GM12878 (cell line): ENCODE measurements around the gene CWC27.

Experiments
- BRCA1 ChIP-seq: IDR thresholded peaks from 2 replicates; pipeline ENCODE4 v1.6.1; 2011; ENCODE audit warnings: low read depth, low read length, improper control_type of control experiment
- CEBPZ ChIP-seq: fragments of 150-350 bp; IDR thresholded peaks from 2 replicates; pipeline ENCODE4 v1.6.1; 2016; ENCODE audit warnings: low read depth, low read length
- CTCF ChIP-seq, 3 experiments: IDR thresholded peaks in 2 of 3; conservative IDR thresholded peaks in 1 of 3; 2 replicates each; pipeline ENCODE4 v1.5.1; 2011; ENCODE audit warnings: low read depth in 3 of 3, low read length in 3 of 3, mild to moderate bottlenecking in 3 of 3, control low read depth in 2 of 3, moderate library complexity in 2 of 3, inconsistent platforms in 1 of 3, mixed read lengths in 1 of 3; ENCODE audit not compliant: control insufficient read depth in 2 of 3, insufficient read depth in 1 of 3; ENCODE audit errors: extremely low read depth in 1 of 3
- EP300 ChIP-seq, 2 experiments: fragments of 150-350 bp in 1 of 2; IDR thresholded peaks; 2 replicates each; pipeline ENCODE4 v1.6.1; 2011 to 2012; ENCODE audit warnings: low read depth in 2 of 2, low read length in 2 of 2, borderline replicate concordance in 1 of 2, improper control_type of control experiment in 1 of 2, inconsistent platforms in 1 of 2; ENCODE audit not compliant: control insufficient read depth in 1 of 2
- EZH2 ChIP-seq: IDR thresholded peaks from 2 replicates; pipeline ENCODE4 v1.6.1; 2012; ENCODE audit warnings: low read depth, mild to moderate bottlenecking, control low read depth, inconsistent platforms, low read length, borderline replicate concordance; ENCODE audit not compliant: control insufficient read depth
- KLF5 ChIP-seq: fragments of 450-650 bp; IDR thresholded peaks from 2 replicates; pipeline ENCODE4 v1.6.1; 2014; ENCODE audit warnings: mild to moderate bottlenecking; ENCODE audit not compliant: partially characterized antibody
- MXI1 ChIP-seq: fragments of 150-350 bp; IDR thresholded peaks from 2 replicates; pipeline ENCODE4 v1.6.1; 2011; ENCODE audit warnings: low read depth, mild to moderate bottlenecking, inconsistent platforms, low read length, improper control_type of control experiment
- PKNOX1 ChIP-seq: fragments of 450-650 bp; IDR thresholded peaks from 2 replicates; pipeline ENCODE4 v1.6.1; 2016; ENCODE audit warnings: mild to moderate bottlenecking
- POLR2A ChIP-seq: IDR thresholded peaks from 2 replicates; pipeline ENCODE4 v1.6.1; 2011; ENCODE audit warnings: low read depth, mild to moderate bottlenecking, low read length
- POLR2AphosphoS5 ChIP-seq: IDR thresholded peaks from 2 replicates; pipeline ENCODE4 v1.6.1; 2011; ENCODE audit warnings: mild to moderate bottlenecking, low read length, inconsistent platforms
- RCOR1 ChIP-seq: conservative IDR thresholded peaks from 2 replicates; pipeline ENCODE4 v1.6.1; 2012; ENCODE audit warnings: low read depth, low read length, improper control_type of control experiment
- REST ChIP-seq: IDR thresholded peaks from 2 replicates; pipeline ENCODE4 v1.6.1; 2012; ENCODE audit warnings: mild to moderate bottlenecking, low read depth, low read length
- SPI1 ChIP-seq: IDR thresholded peaks from 2 replicates; pipeline ENCODE4 v1.6.1; 2011; ENCODE audit warnings: low read depth, mild to moderate bottlenecking, low read length, moderate library complexity, borderline replicate concordance; ENCODE audit not compliant: insufficient read depth
- USF2 ChIP-seq: IDR thresholded peaks from 2 replicates; pipeline ENCODE4 v1.6.1; 2011; ENCODE audit warnings: low read depth, low read length, improper control_type of control experiment, borderline replicate concordance

GRCh38 chr5:64744914-64745313 lies 23.8 kb upstream of the CWC27 start:
- TF ChIP-seq EP300 (IDR thresholded peaks at IDR 0.05; ENCODE audit: borderline replicate concordance in 1 of 2, control insufficient read depth in 1 of 2, low read depth in 2 of 2, low read length in 2 of 2) (no peak), POLR2A (no peak), REST (no peak), CEBPZ (no peak), USF2 (no peak), POLR2AphosphoS5 (no peak), CTCF (IDR thresholded peaks at IDR 0.05 in 2 of 3, conservative IDR thresholded peaks at IDR 0.05 in 1 of 3; ENCODE audit: control insufficient read depth in 2 of 3, extremely low read depth in 1 of 3, insufficient read depth in 1 of 3, low read depth in 3 of 3, low read length in 3 of 3) (no peak), EZH2 (no peak), RCOR1 (no peak), SPI1 (no peak), MXI1 (no peak), BRCA1 (no peak), KLF5 (no peak), PKNOX1 (no peak)
